Measurements from ENCODE around the gene MYOM1. TPM values are rescaled to one million over a fixed set of nuclear protein-coding genes. Genes with fewer than 3 reads are reported as not detected.

Gene MYOM1
- 0.27 TPM for total RNA-seq

- DNase-seq (ENCODE audit: low read depth in 2 of 3, low spot score in 2 of 3): no peak
These were observed at the start of gene MYOM1 for GRCh38 chr18:3219631-3220335. Gene MYOM1 (minus strand): TSS chr18:3219968. CDS start chr18:3215223, 4,745 bp downstream.

- DNase-seq (ENCODE audit: low read depth in 2 of 3, low spot score in 2 of 3): no peak
These were observed 49.6 kb upstream of the MYOM1 start for GRCh38 chr18:3269241-3269913.

GRCh38 chr18:3268306-3268705, 48.5 kb upstream of the MYOM1 start:
- no peak for DNase-seq (ENCODE audit: low read depth in 2 of 3, low spot score in 2 of 3)

GRCh38 chr18:3266062-3266608, 46.4 kb upstream of the MYOM1 start:
- no peak for DNase-seq (ENCODE audit: low read depth in 2 of 3, low spot score in 2 of 3)

GRCh38 chr18:3265564-3266033, 45.8 kb upstream of the MYOM1 start:
- DNase-seq (ENCODE audit: low read depth in 2 of 3, low spot score in 2 of 3): no peak

GRCh38 chr18:3264362-3264761, 44.6 kb upstream of the MYOM1 start:
- DNase-seq (ENCODE audit: low read depth in 2 of 3, low spot score in 2 of 3): no peak

- DNase-seq (ENCODE audit: low read depth in 2 of 3, low spot score in 2 of 3): no peak
These were observed 43.4 kb upstream of the MYOM1 start for GRCh38 chr18:3263132-3263700.

GRCh38 chr18:3262234-3263131, 42.7 kb upstream of the MYOM1 start:
- peak in 2 of 3 donors; percentile 26 to 29 for DNase-seq (ENCODE audit: low read depth in 2 of 3, low spot score in 2 of 3)

- DNase-seq (ENCODE audit: low read depth in 2 of 3, low spot score in 2 of 3): peak; percentile 80 to 92 (median 88)
These were observed 41.8 kb upstream of the MYOM1 start, which contains the start of gene MYL12B for GRCh38 chr18:3261373-3262233. Gene MYL12B (plus strand): TSS chr18:3262133. CDS start chr18:3272899, 10,766 bp downstream.

- DNase-seq (ENCODE audit: low read depth in 2 of 3, low spot score in 2 of 3): no peak
These were observed 41.2 kb upstream of the MYOM1 start for GRCh38 chr18:3260995-3261372.

- no peak for DNase-seq (ENCODE audit: low read depth in 2 of 3, low spot score in 2 of 3)
These were observed 37.9 kb upstream of the MYOM1 start for GRCh38 chr18:3257627-3258120.

- no peak for DNase-seq (ENCODE audit: low read depth in 2 of 3, low spot score in 2 of 3)
These were observed 37.2 kb upstream of the MYOM1 start for GRCh38 chr18:3256693-3257626.

- no peak for DNase-seq (ENCODE audit: low read depth in 2 of 3, low spot score in 2 of 3)
These were observed 35.9 kb upstream of the MYOM1 start for GRCh38 chr18:3255611-3256165.

GRCh38 chr18:3254725-3255124, 35.0 kb upstream of the MYOM1 start:
- no peak for DNase-seq (ENCODE audit: low read depth in 2 of 3, low spot score in 2 of 3)

GRCh38 chr18:3252843-3253242, 33.1 kb upstream of the MYOM1 start:
- no peak for DNase-seq (ENCODE audit: low read depth in 2 of 3, low spot score in 2 of 3)

- no peak for DNase-seq (ENCODE audit: low read depth in 2 of 3, low spot score in 2 of 3)
These were observed 32.2 kb upstream of the MYOM1 start for GRCh38 chr18:3251963-3252277.

GRCh38 chr18:3251249-3251962, 31.6 kb upstream of the MYOM1 start:
- no peak for DNase-seq (ENCODE audit: low read depth in 2 of 3, low spot score in 2 of 3)
